SK-N-SH treated with all-trans-retinoic acid at 6 μM for 48 hours (cell line): ENCODE measurements around the gene ZNF385B.

Source experiments
- ARNTL ChIP-seq: fragments of 450-650 bp; formaldehyde crosslinking; IDR thresholded peaks from 2 replicates; pipeline ENCODE4 v1.5.0; 2020; ENCODE audit warnings: low read depth, mild to moderate bottlenecking, moderate library complexity, borderline replicate concordance
- CSDC2 ChIP-seq: fragments of 250-450 bp; sonication (Bioruptor Pico); IDR thresholded peaks from 2 replicates; pipeline ENCODE4 v1.5.0; 2020; ENCODE audit warnings: mild to moderate bottlenecking, moderate library complexity
- GLIS3 ChIP-seq: fragments of 250-450 bp; sonication (Bioruptor Pico); IDR thresholded peaks from 2 replicates; pipeline ENCODE4 v1.5.0; 2020; ENCODE audit warnings: mild to moderate bottlenecking, moderate library complexity
- ISL1 ChIP-seq: fragments of 250-450 bp; sonication (Bioruptor Pico); IDR thresholded peaks from 2 replicates; pipeline ENCODE4 v2.1.2; 2022; ENCODE audit warnings: mild to moderate bottlenecking, moderate library complexity
- PPARA ChIP-seq: fragments of 250-450 bp; sonication (Bioruptor Pico); IDR thresholded peaks from 2 replicates; pipeline ENCODE4 v1.5.0; 2020; ENCODE audit warnings: mild to moderate bottlenecking, borderline replicate concordance
- SNAI2 ChIP-seq: fragments of 250-450 bp; sonication (Bioruptor Pico); IDR thresholded peaks from 2 replicates; pipeline ENCODE4 v1.5.0; 2020; ENCODE audit warnings: mild to moderate bottlenecking, moderate library complexity
- TCF4 ChIP-seq: fragments of 250-450 bp; sonication (Bioruptor Pico); IDR thresholded peaks from 2 replicates; pipeline ENCODE4 v1.8.0; 2021; ENCODE audit warnings: mild to moderate bottlenecking, moderate library complexity, borderline replicate concordance
- TOX ChIP-seq: fragments of 250-450 bp; sonication (Bioruptor Pico); IDR thresholded peaks from 2 replicates; pipeline ENCODE4 v1.8.0; 2021; ENCODE audit warnings: mild to moderate bottlenecking, moderate library complexity, borderline replicate concordance
- ZFP3 ChIP-seq: fragments of 250-450 bp; sonication (Bioruptor Pico); IDR thresholded peaks from 2 replicates; pipeline ENCODE4 v1.5.0; 2020; ENCODE audit warnings: mild to moderate bottlenecking, moderate library complexity
- ZFP30 ChIP-seq: fragments of 450-650 bp; formaldehyde crosslinking; IDR thresholded peaks from 2 replicates; pipeline ENCODE4 v1.5.0; 2022; ENCODE audit warnings: mild to moderate bottlenecking, moderate library complexity
- ZNF8 ChIP-seq: fragments of 450-650 bp; formaldehyde crosslinking; IDR thresholded peaks from 2 replicates; pipeline ENCODE4 v1.5.0; 2020; ENCODE audit warnings: mild to moderate bottlenecking, moderate library complexity
- TF ChIP-seq, protein P1 (sequence below): fragments of 250-450 bp; sonication (Bioruptor Pico); IDR thresholded peaks from 2 replicates; pipeline ENCODE4 v1.8.0; 2020; ENCODE audit warnings: mild to moderate bottlenecking, moderate library complexity, borderline replicate concordance
- TF ChIP-seq, protein P2 (sequence below): fragments of 250-450 bp; sonication (Bioruptor Pico); IDR thresholded peaks from 2 replicates; pipeline ENCODE4 v1.5.1; 2021; ENCODE audit warnings: mild to moderate bottlenecking, moderate library complexity
- TF ChIP-seq, protein P3 (sequence below): fragments of 250-450 bp; sonication (Bioruptor Pico); IDR thresholded peaks from 2 replicates; pipeline ENCODE4 v1.8.0; 2021; ENCODE audit warnings: low read depth, mild to moderate bottlenecking, moderate library complexity, borderline replicate concordance

DNA sequence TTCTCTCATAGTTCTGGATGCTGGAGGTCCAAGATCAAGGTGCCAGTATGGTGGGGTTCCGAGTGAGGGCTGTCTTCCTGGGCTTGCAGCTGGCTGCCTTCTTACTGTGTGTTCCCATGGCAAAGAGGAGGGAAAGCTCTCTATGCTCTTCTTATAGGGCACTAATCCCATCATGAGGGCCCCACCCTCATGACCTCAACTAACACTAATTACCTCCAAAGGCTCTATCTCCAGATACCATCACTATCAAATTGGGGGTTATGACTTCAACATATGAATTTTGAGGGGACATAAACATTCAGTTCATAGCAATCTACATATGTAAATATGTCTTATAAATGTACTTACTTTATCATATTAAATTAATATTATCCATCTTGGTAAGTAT, 322.3 kb downstream of the ZNF385B start:
- no peak for TF ChIP-seq PPARA (CRISPR knock-in tag)
- no peak for TF ChIP-seq ZFP30 (CRISPR knock-in tag)
- TF ChIP-seq GLIS3 (CRISPR knock-in tag), result no peak
- TF ChIP-seq, protein P1, sequence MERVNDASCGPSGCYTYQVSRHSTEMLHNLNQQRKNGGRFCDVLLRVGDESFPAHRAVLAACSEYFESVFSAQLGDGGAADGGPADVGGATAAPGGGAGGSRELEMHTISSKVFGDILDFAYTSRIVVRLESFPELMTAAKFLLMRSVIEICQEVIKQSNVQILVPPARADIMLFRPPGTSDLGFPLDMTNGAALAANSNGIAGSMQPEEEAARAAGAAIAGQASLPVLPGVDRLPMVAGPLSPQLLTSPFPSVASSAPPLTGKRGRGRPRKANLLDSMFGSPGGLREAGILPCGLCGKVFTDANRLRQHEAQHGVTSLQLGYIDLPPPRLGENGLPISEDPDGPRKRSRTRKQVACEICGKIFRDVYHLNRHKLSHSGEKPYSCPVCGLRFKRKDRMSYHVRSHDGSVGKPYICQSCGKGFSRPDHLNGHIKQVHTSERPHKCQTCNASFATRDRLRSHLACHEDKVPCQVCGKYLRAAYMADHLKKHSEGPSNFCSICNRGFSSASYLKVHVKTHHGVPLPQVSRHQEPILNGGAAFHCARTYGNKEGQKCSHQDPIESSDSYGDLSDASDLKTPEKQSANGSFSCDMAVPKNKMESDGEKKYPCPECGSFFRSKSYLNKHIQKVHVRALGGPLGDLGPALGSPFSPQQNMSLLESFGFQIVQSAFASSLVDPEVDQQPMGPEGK (CRISPR knock-in tag), result no peak
- TF ChIP-seq, protein P2, sequence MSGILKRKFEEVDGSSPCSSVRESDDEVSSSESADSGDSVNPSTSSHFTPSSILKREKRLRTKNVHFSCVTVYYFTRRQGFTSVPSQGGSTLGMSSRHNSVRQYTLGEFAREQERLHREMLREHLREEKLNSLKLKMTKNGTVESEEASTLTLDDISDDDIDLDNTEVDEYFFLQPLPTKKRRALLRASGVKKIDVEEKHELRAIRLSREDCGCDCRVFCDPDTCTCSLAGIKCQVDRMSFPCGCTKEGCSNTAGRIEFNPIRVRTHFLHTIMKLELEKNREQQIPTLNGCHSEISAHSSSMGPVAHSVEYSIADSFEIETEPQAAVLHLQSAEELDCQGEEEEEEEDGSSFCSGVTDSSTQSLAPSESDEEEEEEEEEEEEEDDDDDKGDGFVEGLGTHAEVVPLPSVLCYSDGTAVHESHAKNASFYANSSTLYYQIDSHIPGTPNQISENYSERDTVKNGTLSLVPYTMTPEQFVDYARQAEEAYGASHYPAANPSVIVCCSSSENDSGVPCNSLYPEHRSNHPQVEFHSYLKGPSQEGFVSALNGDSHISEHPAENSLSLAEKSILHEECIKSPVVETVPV, result no peak
- TF ChIP-seq, protein P3, sequence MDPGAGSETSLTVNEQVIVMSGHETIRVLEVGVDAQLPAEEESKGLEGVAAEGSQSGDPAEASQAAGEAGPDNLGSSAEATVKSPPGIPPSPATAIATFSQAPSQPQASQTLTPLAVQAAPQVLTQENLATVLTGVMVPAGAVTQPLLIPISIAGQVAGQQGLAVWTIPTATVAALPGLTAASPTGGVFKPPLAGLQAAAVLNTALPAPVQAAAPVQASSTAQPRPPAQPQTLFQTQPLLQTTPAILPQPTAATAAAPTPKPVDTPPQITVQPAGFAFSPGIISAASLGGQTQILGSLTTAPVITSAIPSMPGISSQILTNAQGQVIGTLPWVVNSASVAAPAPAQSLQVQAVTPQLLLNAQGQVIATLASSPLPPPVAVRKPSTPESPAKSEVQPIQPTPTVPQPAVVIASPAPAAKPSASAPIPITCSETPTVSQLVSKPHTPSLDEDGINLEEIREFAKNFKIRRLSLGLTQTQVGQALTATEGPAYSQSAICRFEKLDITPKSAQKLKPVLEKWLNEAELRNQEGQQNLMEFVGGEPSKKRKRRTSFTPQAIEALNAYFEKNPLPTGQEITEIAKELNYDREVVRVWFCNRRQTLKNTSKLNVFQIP (CRISPR knock-in tag), result no peak
- no peak for TF ChIP-seq ZFP3 (CRISPR knock-in tag)
- no peak for TF ChIP-seq SNAI2 (CRISPR knock-in tag)
- TF ChIP-seq CSDC2, result no peak
- TF ChIP-seq ISL1 (CRISPR knock-in tag), result no peak
- no peak for TF ChIP-seq ZNF8 (CRISPR knock-in tag)
- no peak for TF ChIP-seq ARNTL (CRISPR knock-in tag)
- no peak for TF ChIP-seq TCF4 (CRISPR knock-in tag)
- TF ChIP-seq TOX (CRISPR knock-in tag), result no peak
